Nephron (organoid): Measurements from ENCODE around the gene TPPP3.

Experiments
- H3K27ac Mint-ChIP-seq, 3 experiments: 2 replicates each; pipeline ENCODE4 v1.8.0; 2020; ENCODE audit warnings: mixed read lengths in 3 of 3, mild to moderate bottlenecking in 2 of 3, moderate library complexity in 1 of 3
- H3K27me3 Mint-ChIP-seq: 2 replicates; pipeline ENCODE4 v1.8.0; 2021; ENCODE audit warnings: low read depth, mild to moderate bottlenecking, moderate library complexity, mixed read lengths
- H3K36me3 Mint-ChIP-seq: 2 replicates; pipeline ENCODE4 v1.8.0; 2020; ENCODE audit warnings: low read depth, mixed read lengths
- H3K4me1 Mint-ChIP-seq: 2 replicates; pipeline ENCODE4 v1.8.0; 2020; ENCODE audit warnings: mixed read lengths
- H3K4me3 Mint-ChIP-seq, 3 experiments: 2 replicates each; pipeline ENCODE4 v1.8.0; 2020; ENCODE audit warnings: mild to moderate bottlenecking in 3 of 3, mixed read lengths in 3 of 3, moderate library complexity in 2 of 3
- H3K9me3 Mint-ChIP-seq: 2 replicates; pipeline ENCODE4 v1.8.0; 2020; ENCODE audit warnings: mixed read lengths
- CTCF ChIP-seq, 3 experiments: fragments of 200-600 bp; sonication (generic); IDR thresholded peaks; one replicate each; pipeline ENCODE4 v1.5.0; 2021; ENCODE audit warnings: antibody characterized with exemption in 3 of 3; ENCODE audit not compliant: unreplicated experiment in 3 of 3

TPPP3 gene

GRCh38 chr16:67388191-67388590 lies 5.1 kb downstream of the TPPP3 start:
- TF ChIP-seq CTCF (IDR thresholded peaks at IDR 0.05; ENCODE audit: unreplicated experiment in 3 of 3) = no peak
- Mint-ChIP-seq H3K27me3 (peaks cover 8% of the 10 kb centered on the region), H3K9me3 (no peaks in the 10 kb centered on the region), H3K4me3 (no peak overlapping the region), H3K27ac (peak overlapping the region in 2 of 3 experiments; percentile 30 to 35), H3K4me1 (peaks cover 18% of the 10 kb centered on the region), H3K36me3 (no peaks in the 10 kb centered on the region)

- no peak overlapping the region for H3K4me3 Mint-ChIP-seq
- peaks cover 15% of the 10 kb centered on the region for H3K4me1 Mint-ChIP-seq
- H3K9me3 Mint-ChIP-seq = no peaks in the 10 kb centered on the region
- no peak overlapping the region for H3K27ac Mint-ChIP-seq
- H3K36me3 Mint-ChIP-seq = no peaks in the 10 kb centered on the region
- no peak for TF ChIP-seq CTCF (IDR thresholded peaks at IDR 0.05; ENCODE audit: unreplicated experiment in 3 of 3)
- peaks cover 8% of the 10 kb centered on the region for H3K27me3 Mint-ChIP-seq
These were observed 5.7 kb downstream of the TPPP3 start for GRCh38 chr16:67387479-67388079.

GRCh38 chr16:67386861-67387455 lies 6.3 kb downstream of the TPPP3 start:
- no peak overlapping the region for H3K4me3 Mint-ChIP-seq
- no peaks in the 10 kb centered on the region for H3K9me3 Mint-ChIP-seq
- peaks cover 4% of the 10 kb centered on the region for H3K27me3 Mint-ChIP-seq
- H3K27ac Mint-ChIP-seq = no peak overlapping the region
- peaks cover 11% of the 10 kb centered on the region for H3K4me1 Mint-ChIP-seq
- TF ChIP-seq CTCF (IDR thresholded peaks at IDR 0.05; ENCODE audit: unreplicated experiment in 3 of 3) = no peak
- no peaks in the 10 kb centered on the region for H3K36me3 Mint-ChIP-seq

- peaks cover 11% of the 10 kb centered on the region for H3K4me1 Mint-ChIP-seq
- no peak overlapping the region for H3K4me3 Mint-ChIP-seq
- no peaks in the 10 kb centered on the region for H3K9me3 Mint-ChIP-seq
- H3K27ac Mint-ChIP-seq = no peak overlapping the region
- TF ChIP-seq CTCF (IDR thresholded peaks at IDR 0.05; ENCODE audit: unreplicated experiment in 3 of 3) = no peak
- no peaks in the 10 kb centered on the region for H3K27me3 Mint-ChIP-seq
- H3K36me3 Mint-ChIP-seq = no peaks in the 10 kb centered on the region
These were observed 8.4 kb downstream of the TPPP3 start for GRCh38 chr16:67384778-67385510.

GRCh38 chr16:67383284-67383683 lies 10.0 kb downstream of the TPPP3 start:
- H3K27me3 Mint-ChIP-seq = no peaks in the 10 kb centered on the region
- no peaks in the 10 kb centered on the region for H3K36me3 Mint-ChIP-seq
- TF ChIP-seq CTCF (IDR thresholded peaks at IDR 0.05; ENCODE audit: unreplicated experiment in 3 of 3) = no peak
- no peaks in the 10 kb centered on the region for H3K4me1 Mint-ChIP-seq
- H3K27ac Mint-ChIP-seq = no peak overlapping the region
- H3K9me3 Mint-ChIP-seq = no peaks in the 10 kb centered on the region
- no peak overlapping the region for H3K4me3 Mint-ChIP-seq
